HG02571 (cell line): ENCODE measurements around the gene SNTG2.
"Not testable (repeated sequence)": the region's sequence is repeated elsewhere in the genome, so short reads cannot be mapped to it uniquely, and the experiment has no call there.

Experiments used
- ATAC-seq: cut with Tn5 transposase; IDR thresholded peaks from one replicate; pipeline ENCODE4 v1.9.1; 2021; ENCODE audit warnings: mild to moderate bottlenecking, moderate library complexity; ENCODE audit not compliant: unreplicated experiment

The SNTG2 gene

GRCh38 chr2:1400943-1401735, 450.5 kb downstream of the SNTG2 start:
- ATAC-seq, result no peak

DNA sequence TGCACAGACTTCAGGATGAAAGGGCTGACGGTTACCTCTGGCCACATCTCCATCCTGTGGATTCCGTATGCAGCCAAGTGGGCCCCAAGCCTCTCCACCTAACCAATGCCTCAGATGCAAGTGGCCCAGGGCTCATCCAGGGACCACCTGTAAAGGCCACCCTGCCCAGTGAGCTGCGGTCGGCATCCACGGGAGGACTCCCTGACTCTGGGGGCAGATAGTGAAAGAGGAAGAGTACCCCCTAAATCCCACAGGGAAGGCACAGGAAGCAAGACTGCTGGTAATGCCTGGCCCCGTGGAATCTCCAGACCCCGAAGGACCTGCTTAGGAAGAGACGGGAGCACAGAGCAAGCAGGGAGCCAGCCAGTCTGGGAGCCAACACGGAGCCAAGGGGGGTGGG, 451.4 kb downstream of the SNTG2 start:
- ATAC-seq, result no peak

- no peak for ATAC-seq
Measured at GRCh38 chr2:1403565-1403964, 452.9 kb downstream of the SNTG2 start.

GRCh38 chr2:1405124-1405523, 454.5 kb downstream of the SNTG2 start:
- no peak for ATAC-seq

GRCh38 chr2:1405967-1406366, 455.3 kb downstream of the SNTG2 start:
- no peak for ATAC-seq

DNA sequence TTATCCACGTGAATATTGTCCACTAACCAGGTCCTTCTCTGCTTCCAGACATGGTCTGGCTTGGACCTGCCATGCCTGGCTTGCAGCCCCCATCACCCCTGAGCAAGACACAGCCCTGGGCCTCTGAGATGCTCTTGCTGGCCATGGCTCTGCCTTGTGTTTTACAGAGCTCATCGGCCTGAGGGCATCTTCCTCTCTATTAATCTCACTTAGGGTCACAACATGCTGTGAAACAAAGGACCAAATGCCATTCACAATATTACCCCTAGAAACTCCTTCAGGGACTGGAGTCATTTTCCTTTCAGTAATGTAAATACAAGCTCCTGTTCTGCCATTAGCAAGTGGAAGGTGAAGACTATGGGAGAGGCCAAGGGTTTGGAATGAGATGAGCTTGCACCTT, 455.8 kb downstream of the SNTG2 start:
- no peak for ATAC-seq

GRCh38 chr2:1407950-1408675, 457.5 kb downstream of the SNTG2 start:
- no peak for ATAC-seq

- ATAC-seq, result no peak
Measured at GRCh38 chr2:1413156-1413710, 462.6 kb downstream of the SNTG2 start, which contains the start of gene TPO. Gene TPO, plus strand, starts transcription at chr2:1413463. Its CDS starts 946 bp downstream, at chr2:1414409.

DNA sequence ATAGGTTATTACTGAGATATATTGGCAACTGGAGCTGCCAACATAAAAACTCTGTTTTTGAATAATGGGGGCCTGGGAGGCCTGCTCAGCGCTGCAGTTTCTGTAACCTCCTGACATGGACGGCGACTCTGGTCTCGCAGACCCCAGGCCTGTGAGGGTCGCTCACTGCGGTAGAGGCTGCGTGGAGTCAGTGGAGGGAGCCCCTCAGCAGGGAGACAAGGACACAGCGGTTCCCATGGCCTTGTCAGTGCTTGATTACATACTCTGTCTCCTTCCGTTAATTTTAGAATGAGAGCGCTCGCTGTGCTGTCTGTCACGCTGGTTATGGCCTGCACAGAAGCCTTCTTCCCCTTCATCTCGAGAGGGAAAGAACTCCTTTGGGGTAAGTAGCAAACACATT, 463.5 kb downstream of the SNTG2 start:
- ATAC-seq, result no peak

- ATAC-seq, result not testable (repeated sequence)
Measured at GRCh38 chr2:1414901-1415300, 464.3 kb downstream of the SNTG2 start.

GRCh38 chr2:1415501-1415900, 464.9 kb downstream of the SNTG2 start:
- no peak for ATAC-seq
